Fibroblast of skin of abdomen (primary cell): Measurements from ENCODE around the gene MYH7.

ENCODE experiments used
- DNase-seq: peaks from one replicate; pipeline ENCODE4 v3.0.0-alpha.2; 2013

Gene MYH7

GRCh38 chr14:23447361-23448350 lies 12.2 kb upstream of the MYH7 start:
- no peak for DNase-seq

- DNase-seq = no peak
Measured at GRCh38 chr14:23446291-23446851, 10.9 kb upstream of the MYH7 start.

- no peak for DNase-seq
Measured at GRCh38 chr14:23445773-23446172, 10.3 kb upstream of the MYH7 start.

- DNase-seq = no peak
Measured at GRCh38 chr14:23444314-23444713, 8.9 kb upstream of the MYH7 start.

- DNase-seq = no peak
Measured at GRCh38 chr14:23443881-23444280, 8.4 kb upstream of the MYH7 start.

GRCh38 chr14:23443411-23443812 lies 8.0 kb upstream of the MYH7 start:
- DNase-seq = no peak

- no peak for DNase-seq
Measured at GRCh38 chr14:23442721-23443356, 7.4 kb upstream of the MYH7 start.

- no peak for DNase-seq
Measured at GRCh38 chr14:23441076-23441475, 5.6 kb upstream of the MYH7 start.

GRCh38 chr14:23439107-23439835 lies 3.8 kb upstream of the MYH7 start:
- no peak for DNase-seq

GRCh38 chr14:23438101-23438971 lies 2.9 kb upstream of the MYH7 start:
- DNase-seq = no peak

GRCh38 chr14:23437133-23438100 lies 2.0 kb upstream of the MYH7 start:
- DNase-seq = no peak

GRCh38 chr14:23436327-23437132 lies 1.1 kb upstream of the MYH7 start:
- no peak for DNase-seq

GRCh38 chr14:23434488-23435222 lies 805 bp downstream of the MYH7 start:
- no peak for DNase-seq

- no peak for DNase-seq
Measured at GRCh38 chr14:23433457-23433856, 2.0 kb downstream of the MYH7 start.

- DNase-seq = no peak
Measured at GRCh38 chr14:23432946-23433345, 2.5 kb downstream of the MYH7 start.

- no peak for DNase-seq
Measured at GRCh38 chr14:23432102-23432925, 3.1 kb downstream of the MYH7 start.

GRCh38 chr14:23431486-23431885 lies 4.0 kb downstream of the MYH7 start:
- DNase-seq = no peak

GRCh38 chr14:23430723-23431085 lies 4.8 kb downstream of the MYH7 start:
- no peak for DNase-seq
